ENCODE measurements around the gene GPD1L.
"Not testable (repeated sequence)": the region's sequence is repeated elsewhere in the genome, so short reads cannot be mapped to it uniquely, and the experiment has no call there.

The GPD1L gene

DNA sequence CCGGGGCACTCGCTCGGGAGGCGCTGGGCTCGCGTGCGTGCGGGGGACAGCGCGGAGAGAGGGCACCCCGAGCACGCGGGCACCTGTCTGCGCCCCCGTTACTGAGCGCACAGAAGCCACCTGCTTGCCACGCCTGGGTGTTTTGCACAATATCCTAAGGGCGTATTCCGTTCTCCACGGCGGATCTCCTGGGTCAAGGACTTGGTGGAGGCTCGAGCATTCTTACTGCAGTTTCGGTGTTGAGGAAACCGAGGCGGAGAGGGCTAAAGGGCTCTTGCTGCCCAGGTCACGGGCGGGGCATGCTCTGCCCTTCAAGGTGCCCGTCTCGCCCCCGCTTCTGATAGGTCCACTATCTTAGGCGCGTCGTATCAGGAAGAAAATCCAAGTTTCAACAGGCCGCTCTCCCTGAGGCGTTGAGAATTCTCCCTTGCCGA, 526 bp downstream of the GPD1L start:
- peak in 1 of 2 experiments; percentile 56 for DNase-seq

DNA sequence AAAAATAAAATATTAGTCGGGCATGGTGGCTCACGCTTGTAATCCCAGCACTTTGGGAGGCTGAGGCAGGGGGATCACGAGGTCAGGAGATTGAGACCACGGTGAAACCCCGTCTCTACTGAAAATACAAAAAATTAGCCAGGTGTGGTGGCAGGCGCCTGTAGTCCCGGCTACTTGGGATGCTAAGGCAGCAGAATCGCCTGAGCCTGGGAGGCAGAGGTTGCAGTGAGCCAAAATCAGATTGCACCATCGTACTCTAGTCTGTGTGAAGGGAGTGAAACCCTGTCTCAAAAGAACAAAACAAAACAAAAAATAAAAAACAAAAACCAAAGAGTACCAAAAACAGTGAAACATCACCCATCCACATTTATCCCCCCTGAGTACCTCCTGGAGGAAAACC, 1.8 kb downstream of the GPD1L start:
- DNase-seq: not testable (repeated sequence)

DNA sequence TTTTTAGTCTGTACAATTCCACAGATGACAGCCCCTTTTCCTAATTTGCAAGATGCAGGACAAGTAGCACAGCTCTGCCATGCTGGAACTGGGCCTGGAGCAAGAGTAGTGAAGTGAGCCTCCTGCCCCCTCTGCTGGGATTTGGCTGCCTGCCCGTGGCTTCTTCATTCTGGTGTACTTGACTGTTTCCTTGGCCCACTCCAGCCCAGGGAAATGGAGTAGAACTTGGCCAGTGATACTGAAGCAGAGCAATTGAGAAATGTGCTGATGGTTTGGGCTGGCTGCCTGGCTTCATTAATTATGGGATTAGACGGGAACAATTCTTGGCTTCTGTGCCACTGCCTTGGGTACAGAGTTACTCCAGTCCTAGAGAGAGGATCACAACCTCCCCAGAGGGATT, 2.8 kb downstream of the GPD1L start:
- DNase-seq: peak in 1 of 2 experiments; percentile 33

DNA sequence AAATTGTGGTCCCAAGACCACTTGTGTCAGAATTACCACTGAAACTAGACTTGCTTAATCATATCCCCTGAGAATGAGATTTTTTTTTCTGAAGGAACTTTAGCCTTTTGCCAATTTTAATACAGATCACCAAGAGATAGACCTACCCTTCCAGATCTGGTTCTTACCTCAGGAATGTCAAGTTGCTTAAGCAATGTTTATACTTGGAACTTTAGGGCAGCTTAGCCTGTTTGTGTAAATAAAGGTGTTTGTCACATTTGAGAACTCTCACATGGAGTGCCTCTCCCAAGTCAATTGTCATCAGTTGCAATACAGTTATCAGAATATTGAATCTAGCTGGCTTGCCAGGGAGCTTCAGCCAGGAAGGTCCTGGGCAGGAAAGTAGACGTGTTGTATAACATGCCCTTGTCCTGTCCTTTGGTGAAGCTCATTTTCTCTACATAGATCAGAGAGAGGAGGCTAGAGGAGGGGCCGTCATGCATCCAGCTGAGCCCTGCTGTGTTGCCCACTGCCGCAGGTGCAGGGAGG, 3.9 kb downstream of the GPD1L start:
- DNase-seq: no peak

DNA sequence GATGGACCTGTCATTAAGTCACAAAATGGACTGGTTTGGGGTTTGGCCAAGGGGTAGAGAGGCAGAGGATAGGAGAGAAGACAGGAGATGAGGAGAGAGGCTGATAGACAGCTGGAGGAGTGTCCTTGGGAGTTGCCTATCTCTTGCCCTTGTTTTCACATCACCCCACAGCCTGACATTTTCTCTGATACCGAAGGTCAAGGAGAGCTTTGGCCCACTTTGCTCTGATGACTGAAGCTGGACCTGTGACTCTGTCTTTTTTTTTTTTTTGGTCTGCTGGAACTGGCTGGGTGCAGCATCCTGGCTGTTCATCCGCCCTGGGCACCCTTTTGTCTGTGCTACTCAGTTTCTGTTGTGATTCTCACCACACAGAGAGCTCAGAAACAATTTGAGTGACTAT, 5.1 kb downstream of the GPD1L start:
- DNase-seq: no peak

DNA sequence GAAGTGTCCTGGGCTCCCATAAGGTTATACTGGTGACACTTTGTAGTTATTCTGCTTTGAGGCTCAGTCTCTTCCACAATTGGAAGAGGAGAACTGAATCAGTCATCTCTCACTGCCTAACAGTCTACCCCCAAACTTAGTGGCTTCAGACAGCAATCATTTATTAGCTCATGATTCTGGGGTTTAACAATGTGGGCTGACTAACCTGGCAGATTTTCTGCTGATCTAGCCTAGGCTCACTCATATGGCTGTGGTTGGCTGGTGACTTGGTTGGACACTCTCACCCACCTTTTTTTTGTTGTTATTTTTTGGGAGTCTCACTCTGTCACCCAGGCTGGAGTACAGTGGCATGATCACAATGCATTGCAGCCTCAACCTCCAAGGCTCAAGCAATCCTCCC, 7.1 kb downstream of the GPD1L start:
- DNase-seq: no peak

DNA sequence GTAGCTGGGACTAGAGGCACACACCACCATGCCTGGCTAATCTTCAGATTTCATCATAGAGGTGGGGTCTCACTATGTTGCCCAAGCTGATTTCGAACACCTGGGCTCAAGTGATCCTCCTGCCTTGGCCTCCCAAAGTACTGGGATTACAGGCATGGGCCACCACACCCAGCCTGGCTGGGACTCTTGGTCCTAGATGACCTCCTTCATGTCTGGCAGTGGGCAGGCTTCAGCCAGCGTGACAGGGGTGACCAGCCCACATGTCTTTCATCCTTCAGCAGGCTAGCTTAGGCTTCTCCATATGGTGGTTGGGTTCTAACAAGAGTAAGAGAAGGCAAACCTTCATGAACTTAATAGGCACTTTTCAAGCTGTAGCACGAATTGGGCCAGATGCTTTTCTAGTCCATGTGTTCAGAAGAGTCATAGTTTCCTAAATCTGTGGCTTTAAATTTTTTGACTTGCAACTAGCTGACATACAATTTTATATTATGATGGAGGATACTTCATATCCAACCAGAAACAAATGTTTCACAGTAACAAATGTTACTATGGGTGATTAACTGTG, 7.6 kb downstream of the GPD1L start:
- no peak for DNase-seq

DNA sequence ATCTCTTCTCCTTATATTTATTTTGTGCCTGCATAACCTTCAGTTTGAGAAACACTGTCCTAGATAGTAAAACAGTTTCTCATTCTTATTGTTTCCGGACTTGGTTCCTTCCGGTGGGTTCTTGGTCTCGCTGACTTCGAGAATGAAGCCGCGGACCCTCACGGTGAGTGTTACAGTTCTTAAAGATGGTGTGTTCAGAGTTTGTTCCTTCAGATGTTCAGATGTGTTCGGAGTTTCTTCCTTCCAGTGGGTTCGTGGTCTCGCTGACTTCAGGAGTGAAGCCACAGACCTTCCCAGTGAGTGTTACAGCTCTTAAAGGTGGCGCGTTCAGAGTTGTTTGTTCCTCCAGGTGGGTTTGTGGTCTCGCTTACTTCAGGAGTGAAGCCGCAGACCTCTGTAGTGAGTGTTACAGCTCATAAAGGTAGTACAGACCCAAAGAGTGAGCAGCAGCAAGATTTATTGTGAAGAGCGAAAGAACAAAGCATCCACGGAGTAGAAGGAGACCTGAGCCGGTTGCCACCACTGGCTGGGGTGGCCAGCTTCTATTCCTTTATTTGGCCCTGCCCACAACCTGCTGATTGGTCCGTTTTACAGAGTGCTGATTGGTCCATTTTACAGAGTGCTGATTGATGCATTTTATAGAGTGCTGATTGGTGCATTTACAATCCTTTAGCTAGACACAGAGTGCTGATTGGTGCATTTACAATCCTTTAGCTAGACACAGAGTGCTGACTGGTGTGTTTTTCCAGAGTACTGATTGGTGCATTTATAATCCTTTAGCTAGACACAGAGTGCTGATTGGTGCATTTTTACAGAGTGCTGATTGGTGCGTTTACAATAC, 8.3 kb downstream of the GPD1L start:
- DNase-seq: not testable (repeated sequence)

DNA sequence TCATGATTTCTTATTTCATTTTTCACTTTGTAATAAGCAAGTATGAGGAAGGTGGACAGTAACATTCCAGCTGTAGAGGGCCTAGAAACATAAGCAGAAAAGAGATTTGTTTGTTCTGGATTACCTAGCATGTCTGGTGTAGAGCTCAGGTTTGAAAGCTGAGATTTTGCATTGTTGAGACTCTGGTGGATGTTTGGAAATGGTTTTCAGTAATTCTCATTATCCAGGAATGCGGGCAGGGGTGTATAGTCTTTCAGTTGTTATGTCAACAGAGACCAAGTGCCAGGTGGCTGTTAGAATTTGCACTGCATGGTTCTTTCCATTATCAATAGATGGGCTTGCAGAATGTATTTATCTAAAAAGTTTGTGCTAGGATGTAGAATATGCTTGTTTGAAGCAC, 10.9 kb downstream of the GPD1L start:
- DNase-seq: peak in 1 of 2 experiments; percentile 15

DNA sequence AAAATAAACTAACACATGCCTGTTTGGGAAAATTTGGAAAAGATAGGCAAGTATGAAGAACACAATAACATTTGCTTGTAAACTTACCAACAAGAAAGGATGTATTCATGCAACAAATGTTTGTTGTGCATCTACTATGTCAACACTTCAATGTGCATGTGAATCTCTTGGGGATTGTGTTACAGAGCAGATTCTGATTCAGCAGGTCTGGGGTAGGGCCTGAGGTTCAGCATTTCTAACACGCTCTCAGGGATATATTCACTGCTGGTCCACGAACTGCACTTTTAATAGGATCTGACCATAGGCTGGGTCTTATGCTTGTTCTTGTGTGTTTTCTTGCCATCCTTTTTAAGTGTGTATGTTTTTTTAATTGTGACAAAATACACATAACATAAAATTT, 11.8 kb downstream of the GPD1L start:
- no peak for DNase-seq

DNA sequence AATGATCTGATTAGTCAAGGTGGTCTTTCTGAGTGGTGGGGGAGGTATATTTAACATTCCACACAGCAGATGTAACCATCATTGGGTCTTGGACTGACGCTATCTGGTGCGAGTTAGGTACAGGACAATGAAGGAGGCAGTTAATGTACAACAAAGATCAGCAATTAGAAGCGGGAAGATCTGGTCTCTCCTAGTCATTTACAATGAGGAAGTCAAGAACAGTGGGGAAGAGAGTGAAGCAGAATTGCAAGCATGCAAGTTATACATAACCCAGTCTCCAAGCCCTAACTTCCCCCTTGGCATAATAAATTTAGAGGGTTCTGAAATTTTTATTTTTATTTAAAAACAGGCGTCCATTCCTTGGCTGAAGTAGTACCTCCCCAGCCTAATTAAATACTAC, 14.1 kb downstream of the GPD1L start:
- DNase-seq: no peak

DNA sequence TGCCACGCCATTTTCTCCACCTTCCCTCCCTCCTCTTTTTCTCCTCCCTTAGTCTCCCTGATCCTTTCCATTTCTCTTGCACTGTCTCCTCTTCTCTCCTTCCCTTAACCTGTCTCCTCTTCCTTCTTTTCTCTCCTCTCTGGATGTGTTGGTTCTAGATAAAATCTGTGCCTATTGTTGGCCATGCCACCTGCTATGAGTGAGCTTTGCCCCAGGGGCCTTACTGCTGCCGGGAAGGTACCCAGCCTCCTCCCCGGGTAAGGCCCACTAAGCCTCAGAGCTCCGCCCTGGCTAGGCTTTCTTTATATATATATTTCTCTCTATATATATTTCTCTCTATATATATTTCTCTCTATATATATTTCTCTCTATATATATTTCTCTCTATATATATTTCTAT, 14.7 kb downstream of the GPD1L start:
- DNase-seq: no peak

DNA sequence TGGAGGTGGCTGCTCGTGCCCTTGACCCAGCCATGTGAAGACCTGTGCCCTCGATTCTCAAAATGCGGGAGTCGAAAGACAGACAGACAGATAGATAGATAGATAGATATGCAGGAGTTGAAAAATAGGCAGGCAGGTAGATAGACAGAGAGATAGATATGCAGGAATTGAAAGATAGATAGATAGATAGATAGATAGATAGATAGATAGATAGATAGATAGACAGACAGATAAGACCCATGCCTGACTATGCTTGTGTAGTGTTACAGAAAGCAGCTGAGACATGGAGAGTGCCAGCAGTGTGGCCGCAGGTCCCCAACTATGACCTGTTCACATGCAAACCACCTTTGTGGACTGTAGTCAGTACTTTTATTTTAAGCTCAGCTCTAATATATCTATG, 17.2 kb downstream of the GPD1L start:
- no peak for DNase-seq

DNA sequence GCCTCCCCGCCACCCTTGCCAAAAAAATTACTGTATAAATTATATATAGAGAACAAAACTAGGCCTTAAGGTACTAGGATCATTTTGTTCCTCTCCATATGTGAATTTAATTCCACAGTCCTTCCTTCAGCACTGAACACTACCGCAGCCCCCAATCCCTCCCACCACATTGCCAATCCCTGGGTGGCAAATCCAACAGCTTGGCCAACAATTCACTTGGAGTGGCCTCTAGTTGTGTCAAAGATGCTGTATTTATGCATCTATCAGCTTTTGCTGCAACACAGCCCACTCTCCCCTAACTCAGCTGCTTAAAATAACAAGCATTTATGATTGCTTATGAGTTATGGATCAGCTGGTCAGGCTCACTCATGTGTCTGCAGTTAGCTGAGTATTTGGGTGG, 18.6 kb downstream of the GPD1L start:
- no peak for DNase-seq

DNA sequence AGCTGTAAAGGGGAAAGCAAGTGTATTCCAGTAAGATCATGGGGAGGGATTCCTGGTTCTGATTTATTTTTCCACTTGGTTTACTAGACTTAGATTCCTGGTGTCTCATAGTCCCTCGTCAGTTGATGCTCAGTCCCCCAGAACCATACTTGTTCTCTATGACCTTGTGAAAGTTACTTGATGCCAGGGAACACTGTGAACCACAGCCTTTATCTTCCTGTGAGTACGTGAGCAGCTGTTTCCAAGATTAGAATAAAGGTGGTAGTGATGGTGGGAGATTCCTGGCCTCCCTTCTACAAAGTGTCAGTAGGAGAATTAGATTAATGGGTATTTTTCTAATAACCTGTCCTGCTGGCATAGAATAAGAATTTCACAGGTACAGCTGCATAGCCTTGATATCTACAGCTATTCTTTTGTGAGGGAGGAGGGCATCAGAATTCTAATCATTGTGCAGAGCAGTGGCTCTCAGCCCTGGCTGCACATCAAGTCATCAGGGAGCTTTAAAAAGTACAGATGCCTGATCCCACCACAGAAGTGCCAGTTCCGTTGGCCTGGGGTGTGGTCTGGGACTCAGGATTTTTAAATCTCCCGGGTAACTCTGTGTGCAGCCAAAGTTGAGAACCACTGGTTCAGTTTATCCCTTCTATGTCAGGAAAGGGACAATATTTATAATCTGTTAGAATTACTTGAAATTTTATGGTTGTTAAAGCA, 20.0 kb downstream of the GPD1L start:
- DNase-seq: no peak

DNA sequence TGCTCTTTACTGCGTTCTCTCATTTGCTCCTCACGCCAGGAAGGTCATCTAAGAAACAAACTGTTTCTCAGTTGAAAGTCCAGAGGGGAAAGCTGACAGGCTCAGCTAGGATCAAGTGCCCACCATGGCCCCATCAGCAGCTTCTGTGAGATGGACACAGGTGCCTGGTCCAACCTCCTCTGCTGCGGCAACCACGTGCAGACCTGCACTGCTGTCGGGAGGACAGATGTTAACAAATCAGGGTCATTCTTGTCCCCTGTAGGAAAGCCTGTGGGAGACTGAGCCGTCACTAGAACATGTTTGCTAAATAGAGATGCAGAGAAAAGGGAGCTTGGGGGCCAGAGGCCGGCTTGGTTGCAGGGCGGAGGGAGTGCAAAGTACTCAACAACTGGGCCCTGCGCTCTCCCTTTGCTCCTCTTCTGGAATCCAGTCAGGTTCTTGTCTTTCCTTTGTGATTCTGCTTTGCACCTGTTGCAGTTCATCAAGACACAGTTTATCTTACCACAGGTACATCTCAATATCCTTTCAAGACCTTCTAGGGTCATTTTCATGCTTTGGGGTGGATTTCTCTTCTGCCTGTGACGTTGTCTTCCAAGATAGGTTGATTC, 20.9 kb downstream of the GPD1L start:
- no peak for DNase-seq

DNA sequence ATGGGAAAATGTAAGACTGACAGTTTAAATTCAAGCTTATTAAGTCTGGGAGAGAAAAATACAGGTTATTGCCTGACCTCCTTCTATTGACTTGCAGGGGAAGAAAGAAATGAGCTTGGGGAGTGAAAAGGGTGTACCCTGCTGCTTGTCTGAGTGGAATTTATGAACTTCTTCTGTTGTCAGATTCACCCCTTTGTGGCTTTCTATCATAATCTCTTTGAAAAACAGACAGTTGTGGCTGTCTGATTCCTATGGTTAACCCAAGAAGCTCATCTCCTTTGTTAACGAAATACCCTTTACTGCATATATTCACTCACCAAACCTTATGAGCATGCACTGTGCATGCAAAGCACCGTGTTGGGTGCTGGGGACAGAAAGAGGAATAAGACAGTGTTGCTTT, 22.5 kb downstream of the GPD1L start:
- no peak for DNase-seq

DNA sequence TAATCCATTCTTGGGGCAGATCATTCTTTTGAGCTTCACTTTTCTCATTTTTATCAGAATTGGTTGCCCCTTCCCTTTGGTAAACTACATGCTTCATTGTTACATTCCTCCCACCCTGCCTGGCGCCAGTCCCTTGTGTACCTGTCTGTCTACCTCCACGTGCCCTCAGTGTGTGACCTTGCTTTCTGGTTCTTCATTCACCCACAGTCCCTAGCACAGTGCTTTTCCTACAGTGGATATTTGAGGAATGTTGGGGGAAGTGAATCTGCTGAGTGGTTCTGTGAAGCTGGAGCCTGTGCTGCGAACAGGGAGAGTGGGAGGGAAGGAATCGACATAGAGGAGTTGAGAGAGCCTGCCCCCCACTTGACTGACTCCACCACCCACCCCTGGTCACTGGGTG, 23.4 kb downstream of the GPD1L start:
- no peak for DNase-seq

DNA sequence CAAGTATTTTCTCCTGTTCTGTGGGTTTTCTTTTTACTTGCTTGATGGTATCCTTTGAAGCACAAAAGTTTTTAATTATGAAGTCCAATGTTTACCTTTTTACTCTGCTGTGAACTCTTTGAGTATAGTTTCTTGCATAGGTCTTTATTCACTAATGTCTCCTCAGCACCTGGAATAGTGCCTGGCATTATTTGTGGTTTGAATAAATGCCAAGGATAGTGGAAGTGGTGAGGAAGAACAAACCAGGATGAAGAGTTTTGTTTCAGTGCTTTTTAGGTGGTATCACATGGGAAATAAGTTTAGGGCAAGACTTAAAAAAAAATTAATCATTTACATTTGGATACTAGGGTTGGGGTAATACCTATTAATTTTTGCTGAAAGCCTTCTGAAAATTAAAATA, 25.7 kb downstream of the GPD1L start:
- no peak for DNase-seq

DNA sequence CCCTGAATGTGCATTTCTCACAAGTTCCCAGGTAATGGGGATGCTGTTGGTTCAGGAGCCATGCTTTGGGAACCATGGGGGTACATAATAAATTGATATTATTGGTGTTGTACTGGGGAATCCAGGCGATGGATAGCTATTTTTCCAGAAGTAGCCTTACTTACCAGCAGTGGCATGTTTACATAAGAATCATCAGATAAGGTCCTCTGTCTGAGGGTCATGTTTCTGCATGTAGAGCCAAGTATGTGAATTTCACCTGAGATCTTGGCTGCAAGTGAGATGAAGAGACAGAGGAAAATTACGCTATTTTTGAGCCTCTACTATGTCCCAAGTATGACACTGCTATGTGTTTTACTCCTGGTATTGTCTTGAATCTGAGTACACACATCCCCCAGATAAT, 26.3 kb downstream of the GPD1L start:
- no peak for DNase-seq

DNA sequence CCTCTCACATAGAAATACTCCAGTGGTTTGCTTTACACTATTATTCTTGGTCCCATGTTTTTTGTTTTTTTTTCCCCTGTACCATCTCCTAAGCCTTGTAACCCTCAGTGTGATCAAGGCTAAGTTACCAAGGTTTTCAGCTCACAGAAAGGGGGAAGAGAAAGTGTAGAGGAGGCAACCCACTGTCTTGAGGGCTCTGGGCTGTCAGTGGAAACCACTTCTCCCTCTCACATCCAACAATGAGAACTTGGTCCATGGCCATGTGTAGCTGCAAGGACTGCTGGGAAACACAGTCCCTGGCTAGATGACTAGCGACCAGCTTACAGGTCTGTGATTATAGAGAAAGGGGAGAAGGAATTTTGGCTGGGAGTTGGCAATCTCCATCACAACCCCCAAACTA, 30.3 kb downstream of the GPD1L start:
- DNase-seq: no peak

DNA sequence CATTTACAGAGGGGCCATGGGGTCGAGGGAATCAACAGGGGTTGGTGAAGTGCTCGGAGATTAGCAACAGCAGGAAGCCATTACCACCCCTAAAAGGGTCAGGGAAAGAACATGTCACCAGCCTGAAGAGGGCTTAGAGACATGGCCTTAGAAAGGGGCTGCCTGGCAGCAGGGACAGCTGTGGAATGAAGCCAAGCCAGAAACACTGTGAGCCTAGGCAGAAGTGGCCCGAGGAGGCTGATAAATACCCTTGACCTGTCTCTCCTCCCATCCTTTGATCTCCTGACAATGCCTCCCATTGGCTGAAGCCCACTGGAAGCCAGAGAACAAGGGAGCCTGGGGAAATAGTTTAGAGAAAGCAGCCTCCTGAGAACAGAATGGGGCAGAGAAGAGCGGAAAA, 31.4 kb downstream of the GPD1L start:
- DNase-seq: no peak

DNA sequence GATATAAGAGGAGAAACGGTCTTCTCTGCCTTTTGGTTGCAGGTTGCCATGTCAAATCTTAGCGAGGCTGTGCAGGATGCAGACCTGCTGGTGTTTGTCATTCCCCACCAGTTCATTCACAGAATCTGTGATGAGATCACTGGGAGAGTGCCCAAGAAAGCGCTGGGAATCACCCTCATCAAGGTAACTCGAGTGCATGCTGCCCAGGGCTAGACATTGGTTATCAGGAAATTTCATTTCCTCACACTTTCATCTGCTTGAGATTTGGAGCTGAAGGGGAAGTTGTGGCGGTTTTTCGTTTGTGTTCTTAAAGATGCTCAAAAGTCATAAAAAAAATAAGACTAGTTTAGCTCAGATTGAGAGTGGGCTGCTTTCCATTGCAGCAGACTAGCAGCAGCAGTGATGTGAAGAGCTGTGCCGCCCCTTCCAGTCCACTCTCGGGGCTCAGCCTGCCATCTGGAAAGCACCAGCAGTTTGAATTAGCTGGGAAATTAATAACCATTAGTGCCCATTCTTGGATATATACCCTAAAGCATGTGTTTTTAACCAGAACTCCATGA, 32.2 kb downstream of the GPD1L start:
- no peak for DNase-seq
